Left renal cortex interstitium (tissue), 4 donors: ENCODE measurements around the gene CUL1. TPM values are rescaled to one million over a fixed set of nuclear protein-coding genes. Genes with fewer than 3 reads are reported as not detected.
"Not testable (repeated sequence)": the region's sequence is repeated elsewhere in the genome, so short reads cannot be mapped to it uniquely, and the experiment has no call there.

Source experiments
- DNase-seq, 4 donors: peaks; one replicate each; pipeline ENCODE4 v3.0.0-alpha.2; 2013; ENCODE audit warnings: low read depth in 4 of 4, low spot score in 2 of 4, missing footprints in 1 of 4
- polyA plus RNA-seq, 4 donors: library from polyadenylated mRNA; unstranded; fragments of 120-200 nt; gene quantifications; one replicate each; pipeline ENCODE4 v1.2.1, GENCODE V29; 2013; ENCODE audit not compliant: insufficient read length in 4 of 4

CUL1 gene
- polyA plus RNA-seq, 4 donors, result 57.7 to 60.2 (median 59.0) TPM

GRCh38 chr7:148696787-148697186 lies 1.9 kb upstream of the CUL1 start:
- no peak for DNase-seq

GRCh38 chr7:148697256-148698006 lies 1.3 kb upstream of the CUL1 start:
- DNase-seq, result no peak

GRCh38 chr7:148698007-148698396 lies 701 bp upstream of the CUL1 start:
- peak in 1 of 4 donors; percentile 39 for DNase-seq

- DNase-seq, result peak in 1 of 4 donors; percentile 37
These were observed 500 bp downstream of the CUL1 start for GRCh38 chr7:148699024-148699781.

GRCh38 chr7:148699782-148700629 lies 1.3 kb downstream of the CUL1 start:
- peak in 1 of 4 donors; percentile 56 for DNase-seq

GRCh38 chr7:148700661-148701064 lies 2.0 kb downstream of the CUL1 start:
- no peak for DNase-seq

- no peak for DNase-seq
These were observed 2.7 kb downstream of the CUL1 start for GRCh38 chr7:148701414-148701813.

GRCh38 chr7:148702876-148703670 lies 4.4 kb downstream of the CUL1 start:
- no peak for DNase-seq

GRCh38 chr7:148703671-148703962 lies 4.9 kb downstream of the CUL1 start:
- not testable (repeated sequence) for DNase-seq

- DNase-seq, result no peak
These were observed 5.5 kb downstream of the CUL1 start for GRCh38 chr7:148704189-148704588.

- no peak for DNase-seq
These were observed 6.3 kb downstream of the CUL1 start for GRCh38 chr7:148704970-148705369.

- no peak for DNase-seq
These were observed 7.7 kb downstream of the CUL1 start for GRCh38 chr7:148706368-148706767.

GRCh38 chr7:148708026-148708885 lies 9.6 kb downstream of the CUL1 start:
- no peak for DNase-seq

- DNase-seq, result no peak
These were observed 10.3 kb downstream of the CUL1 start for GRCh38 chr7:148709014-148709413.

GRCh38 chr7:148710426-148710825 lies 11.7 kb downstream of the CUL1 start:
- not testable (repeated sequence) for DNase-seq

- DNase-seq, result no peak
These were observed 12.7 kb downstream of the CUL1 start for GRCh38 chr7:148711191-148712102.

- no peak for DNase-seq
These were observed 14.1 kb downstream of the CUL1 start for GRCh38 chr7:148712678-148713329.

GRCh38 chr7:148714498-148714897 lies 15.8 kb downstream of the CUL1 start:
- no peak for DNase-seq
